ENCODE results near the gene GRM8. TPM values are rescaled to one million over a fixed set of nuclear protein-coding genes. Genes with fewer than 3 reads are reported as not detected.

The GRM8 gene
- total and polyA plus RNA-seq, 10 of the 15 experiments (the other 5 are each of a cell fraction or from before 2014, with no cell fraction given) = 0.33 to 7.1 (median 0.45) TPM; not detected in 2

DNA sequence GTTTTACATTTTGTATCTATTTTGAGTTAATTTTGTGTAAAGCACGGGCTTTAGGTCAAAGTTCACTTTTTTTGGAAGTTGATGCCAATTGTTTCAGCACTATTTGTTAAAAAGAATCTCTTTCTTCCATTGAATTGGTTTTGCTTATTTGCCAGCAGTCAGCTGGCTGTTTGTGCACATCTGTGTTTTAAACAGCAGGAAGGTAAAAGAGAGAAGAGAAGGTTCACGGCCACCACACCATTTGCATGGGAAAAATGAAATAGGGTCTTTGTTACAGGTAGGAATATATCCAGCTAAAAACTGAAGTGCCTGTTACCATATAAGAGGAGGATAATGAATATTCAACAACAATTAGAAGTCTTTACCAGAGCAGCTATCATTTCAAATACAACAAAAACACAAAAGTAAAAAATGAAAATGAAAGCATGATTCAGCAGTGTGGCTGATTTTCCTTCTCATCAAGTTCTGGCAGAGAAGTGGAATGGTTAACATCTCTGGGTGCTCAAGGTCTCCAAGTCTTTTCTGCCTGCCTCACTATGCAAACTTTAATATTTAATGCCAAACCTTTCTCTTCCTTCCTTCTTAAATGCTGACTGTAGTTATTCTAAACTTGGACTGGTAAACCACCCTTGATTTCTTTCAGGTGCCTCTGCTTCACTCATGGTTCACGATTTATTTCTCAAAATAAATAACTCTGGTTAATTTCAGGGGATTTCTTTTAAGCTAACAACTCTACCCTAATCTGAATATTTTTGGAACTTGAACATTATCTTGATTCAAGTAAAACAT, 841.5 kb downstream of the GRM8 start:
- peak overlapping the region; percentile 41; the same call in 1 of the 2 replicates for H3K27ac ChIP-seq (ENCODE audit: control insufficient read depth, insufficient read depth)
- peak overlapping the region; percentile 91 for H2AFZ ChIP-seq (ENCODE audit: control insufficient read depth, low read depth, low read length)
- CTCF ChIA-PET = interaction anchor here (1.0 to 3.1 kb wide), 7 partner anchors 8 to 307 kb away, joined by 3 to 26 read pairs (median 5); no protein-coding TSS in a partner anchor
- no peaks in the 10 kb centered on the region for H3K4me1 ChIP-seq (ENCODE audit: control insufficient read depth, insufficient read depth, low read length)
- intact Hi-C loops (cut with micrococcal nuclease; ENCODE audit: unreplicated experiment) = no loop called here
- no peak for FAIRE-seq
- no peaks in the 10 kb centered on the region for H3K27me3 ChIP-seq (replicated peaks in 1 of 2; ENCODE audit: control insufficient read depth in 2 of 2, insufficient read depth in 2 of 2, low read length in 1 of 2)
- no TSS peak for BruUV-seq (replicated peaks)
- POLR2A ChIA-PET = interaction anchor here (2.0 kb wide), 1 partner anchor 9 kb away, joined by 15 read pairs; no protein-coding TSS in a partner anchor
- peak; percentile 90; the same call in 1 of the 2 replicates for TF ChIP-seq BACH1 (IDR thresholded peaks at IDR 0.05; ENCODE audit: borderline replicate concordance)
- TF ChIP-seq SP1 (IDR thresholded peaks at IDR 0.05; ENCODE audit: low read depth, low read length) = no peak
- 0% methylated on average over 1 of the region's 3 CpGs for WGBS (ENCODE audit: insufficient coverage, insufficient replicate concordance, low lambda C conversion rate, missing lambda C conversion rate)
- H3K4me3 ChIP-seq = peak overlapping the region; percentile 40; the same call in 1 of the 2 replicates
- H3K4me2 ChIP-seq (ENCODE audit: control insufficient read depth, insufficient read depth) = peak overlapping the region; percentile 58
- SMC1A ChIA-PET (ENCODE audit: uncharacterized antibody, unreplicated experiment) = interaction anchor here (0.6 to 4.0 kb wide), 15 partner anchors 9 to 442 kb away, joined by 3 to 77 read pairs (median 4); no protein-coding TSS in a partner anchor
- in situ Hi-C loops (cut with MboI) = no loop called here
- H3K9ac ChIP-seq (ENCODE audit: control insufficient read depth, insufficient read depth, low read length) = 0 out of 2 replicates have a peak overlapping the region, but pooled peaks have one; percentile 15
- peak; percentile 11 for DNase-seq (ENCODE audit: low read depth, low spot score)
- no peaks in the 10 kb centered on the region for H3K36me3 ChIP-seq (ENCODE audit: control insufficient read depth in 2 of 2, insufficient read depth in 2 of 2, low read length in 1 of 2)
- H3K79me2 ChIP-seq (ENCODE audit: control insufficient read depth, insufficient read depth, low read length) = no peaks in the 10 kb centered on the region
- no peaks in the 10 kb centered on the region; the same call in 2 of the 3 replicates for H3K9me3 ChIP-seq (replicated peaks; ENCODE audit: control insufficient read depth, insufficient read depth, low read length)
- H4K20me1 ChIP-seq (ENCODE audit: control insufficient read depth, insufficient read depth) = no peaks in the 10 kb centered on the region
- RAD21 ChIA-PET (ENCODE audit: unreplicated experiment) = interaction anchor here (0.9 to 4.0 kb wide), 6 partner anchors 8 to 392 kb away, joined by 3 to 31 read pairs (median 3); no protein-coding TSS in a partner anchor
- ATAC-seq = peak; percentile 60

DNA sequence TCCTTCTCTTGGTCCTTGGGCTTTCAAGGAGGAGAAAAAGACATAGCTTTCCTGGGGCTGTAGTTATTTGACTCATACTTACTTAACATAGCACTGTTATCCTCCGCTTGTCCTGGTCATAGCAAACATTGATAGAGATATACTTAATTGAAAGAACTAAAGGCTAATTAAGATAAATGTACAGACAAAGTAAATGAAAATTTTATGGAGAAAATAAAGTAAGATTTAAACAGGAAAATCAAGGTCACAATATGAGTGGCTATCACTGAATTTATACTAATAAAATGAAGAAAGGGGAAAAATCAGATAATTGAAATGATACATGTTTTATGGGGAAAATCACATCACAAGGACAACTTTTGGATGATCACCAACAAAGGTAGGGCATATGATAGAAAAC, 849.7 kb downstream of the GRM8 start:
- intact Hi-C loops (cut with micrococcal nuclease; ENCODE audit: unreplicated experiment) = no loop called here
- no peaks in the 10 kb centered on the region for H3K36me3 ChIP-seq (ENCODE audit: control insufficient read depth in 2 of 2, insufficient read depth in 2 of 2, low read length in 1 of 2)
- TF ChIP-seq KAT2A (conservative IDR thresholded peaks at IDR 0.05; ENCODE audit: control insufficient read depth, low read depth, low read length) = no peak
- no peak for TF ChIP-seq SRF (IDR thresholded peaks at IDR 0.05; ENCODE audit: low read depth in 2 of 2, low read length in 2 of 2)
- TF ChIP-seq LARP7 (IDR thresholded peaks at IDR 0.05) = no peak
- TF ChIP-seq ZSCAN29 (IDR thresholded peaks at IDR 0.05) = no peak
- no peak for TF ChIP-seq RB1 (IDR thresholded peaks at IDR 0.05; ENCODE audit: borderline replicate concordance)
- TF ChIP-seq YY1 (IDR thresholded peaks at IDR 0.05; ENCODE audit: low read depth, low read length) = no peak
- no peak for TF ChIP-seq SREBF2 (IDR thresholded peaks at IDR 0.05; ENCODE audit: low read length)
- no peak for TF ChIP-seq POU2F2 (IDR thresholded peaks at IDR 0.05; ENCODE audit: borderline replicate concordance, low read depth, low read length)
- TF ChIP-seq PML (IDR thresholded peaks at IDR 0.05; ENCODE audit: low read length) = no peak
- no peak for TF ChIP-seq GATAD2B (conservative IDR thresholded peaks at IDR 0.05; ENCODE audit: low read depth)
- TF ChIP-seq RELA (IDR thresholded peaks at IDR 0.05; ENCODE audit: borderline replicate concordance, partially characterized antibody) = no peak
- TF ChIP-seq NFYB (IDR thresholded peaks at IDR 0.05; ENCODE audit: insufficient read depth, low read depth, low read length) = no peak
- TF ChIP-seq MYC (IDR thresholded peaks at IDR 0.05; ENCODE audit: insufficient read depth, insufficient read length, insufficient replicate concordance, low read length, severe bottlenecking) = no peak
- TF ChIP-seq, protein P1, sequence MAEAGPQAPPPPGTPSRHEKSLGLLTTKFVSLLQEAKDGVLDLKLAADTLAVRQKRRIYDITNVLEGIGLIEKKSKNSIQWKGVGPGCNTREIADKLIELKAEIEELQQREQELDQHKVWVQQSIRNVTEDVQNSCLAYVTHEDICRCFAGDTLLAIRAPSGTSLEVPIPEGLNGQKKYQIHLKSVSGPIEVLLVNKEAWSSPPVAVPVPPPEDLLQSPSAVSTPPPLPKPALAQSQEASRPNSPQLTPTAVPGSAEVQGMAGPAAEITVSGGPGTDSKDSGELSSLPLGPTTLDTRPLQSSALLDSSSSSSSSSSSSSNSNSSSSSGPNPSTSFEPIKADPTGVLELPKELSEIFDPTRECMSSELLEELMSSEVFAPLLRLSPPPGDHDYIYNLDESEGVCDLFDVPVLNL (IDR thresholded peaks at IDR 0.05; ENCODE audit: low read depth, low read length) = no peak

More for the DNA sequence above, 849.7 kb downstream of the GRM8 start:
- Histone ChIP-seq H3K4me1 (ENCODE audit: control insufficient read depth, insufficient read depth, low read length) (no peaks in the 10 kb centered on the region; the same call in 1 of the 2 replicates), H3K4me2 (ENCODE audit: control insufficient read depth, insufficient read depth) (no peak overlapping the region), H2AFZ (ENCODE audit: control insufficient read depth, low read depth, low read length) (no peak overlapping the region), H3K27me3 (replicated peaks in 1 of 2; ENCODE audit: control insufficient read depth in 2 of 2, insufficient read depth in 2 of 2, low read length in 1 of 2) (no peaks in the 10 kb centered on the region), H3K9me3 (replicated peaks; ENCODE audit: control insufficient read depth, insufficient read depth, low read length) (no peaks in the 10 kb centered on the region; the same call in 2 of the 3 replicates), H3K79me2 (ENCODE audit: control insufficient read depth, insufficient read depth, low read length) (no peaks in the 10 kb centered on the region), H3K9ac (ENCODE audit: control insufficient read depth, insufficient read depth, low read length) (no peak overlapping the region), H3K4me3 (no peak overlapping the region), H3K27ac (ENCODE audit: control insufficient read depth, insufficient read depth) (no peak overlapping the region), H4K20me1 (ENCODE audit: control insufficient read depth, insufficient read depth) (no peaks in the 10 kb centered on the region)
- ATAC-seq (no peak), FAIRE-seq (no peak), DNase-seq (ENCODE audit: low read depth, low spot score) (no peak)
- ChIA-PET SMC1A (ENCODE audit: uncharacterized antibody, unreplicated experiment) (interaction anchor here (0.5 to 6.0 kb wide), 6 partner anchors 10 to 313 kb away, joined by 3 to 77 read pairs (median 3); no protein-coding TSS in a partner anchor), CTCF (interaction anchor here (1.3 to 3.8 kb wide), 2 partner anchors 10 to 24 kb away, joined by 3 to 26 read pairs; no protein-coding TSS in a partner anchor), RAD21 (ENCODE audit: unreplicated experiment) (interaction anchor here (3.8 kb wide), 1 partner anchor 10 kb away, joined by 31 read pairs; no protein-coding TSS in a partner anchor), POLR2A (interaction anchor here (0.6 to 2.6 kb wide), 2 partner anchors 9 to 37 kb away, joined by 3 to 15 read pairs; no protein-coding TSS in a partner anchor)
- in situ Hi-C loops (cut with MboI) = no loop called here
- BruUV-seq (replicated peaks) = no TSS peak
- WGBS (ENCODE audit: insufficient coverage, insufficient replicate concordance, low lambda C conversion rate, missing lambda C conversion rate) = 88% methylated on average over 1 of the region's 1 CpG

Measured in GM12878 (cell line).